Neuronal stem cell (in vitro differentiated cells): ENCODE results near the gene SND1.

Experiments used
- DNase-seq: peaks from one replicate; pipeline ENCODE4 v3.0.0-alpha.2; 2013; ENCODE audit warnings: low spot score
- H2AFZ ChIP-seq: one replicate; pipeline ENCODE4 v1.6.1; 2013; ENCODE audit warnings: mild to moderate bottlenecking, low read length, inconsistent platforms
- H2AK5ac ChIP-seq: 2 replicates; pipeline ENCODE4 v1.6.1; 2013; ENCODE audit warnings: low read depth, mild to moderate bottlenecking, inconsistent platforms, low read length, moderate library complexity, mixed read lengths
- H2BK120ac ChIP-seq: 2 replicates; pipeline ENCODE4 v1.6.1; 2013; ENCODE audit warnings: low read depth, mild to moderate bottlenecking, inconsistent platforms, low read length, moderate library complexity, mixed read lengths
- H2BK12ac ChIP-seq: one replicate; pipeline ENCODE4 v1.6.1; 2013; ENCODE audit warnings: low read length, inconsistent platforms
- H2BK15ac ChIP-seq: 2 replicates; pipeline ENCODE4 v1.6.1; 2013; ENCODE audit warnings: mild to moderate bottlenecking, low read length, inconsistent platforms, mixed read lengths
- H2BK5ac ChIP-seq: one replicate; pipeline ENCODE4 v1.6.1; 2013; ENCODE audit warnings: inconsistent platforms, mild to moderate bottlenecking, low read length, moderate library complexity
- H3K14ac ChIP-seq: one replicate; pipeline ENCODE4 v1.6.1; 2013; ENCODE audit warnings: low read length, inconsistent platforms
- H3K18ac ChIP-seq: 2 replicates; pipeline ENCODE4 v1.6.1; 2013; ENCODE audit warnings: low read length, inconsistent platforms
- H3K23ac ChIP-seq: 2 replicates; pipeline ENCODE4 v1.6.1; 2013; ENCODE audit warnings: low read depth, mild to moderate bottlenecking, mixed read lengths, low read length, inconsistent platforms; ENCODE audit not compliant: poor library complexity
- H3K27ac ChIP-seq: replicated peaks from 3 replicates; pipeline ENCODE4 v1.5.1; 2013; ENCODE audit warnings: low read length, inconsistent platforms
- H3K27me3 ChIP-seq, 3 experiments: 2 replicates each; pipeline ENCODE4 v1.6.1; 2013; ENCODE audit warnings: low read length in 3 of 3, mild to moderate bottlenecking in 2 of 3, inconsistent platforms in 1 of 3, low read depth in 1 of 3, mixed read lengths in 1 of 3, moderate library complexity in 1 of 3; ENCODE audit not compliant: control insufficient read depth in 3 of 3, insufficient read depth in 3 of 3
- H3K36me3 ChIP-seq, 2 donors: replicated peaks in 1 of 2; 2 replicates each; pipeline ENCODE4 v1.6.1; 2013; ENCODE audit warnings: low read length in 2 of 2; ENCODE audit not compliant: control insufficient read depth in 2 of 2, insufficient read depth in 2 of 2
- H3K4ac ChIP-seq: 2 replicates; pipeline ENCODE4 v1.6.1; 2013; ENCODE audit warnings: inconsistent platforms, mild to moderate bottlenecking, low read length, moderate library complexity
- H3K4me1 ChIP-seq, 2 donors: 1 replicate in 1 of 2; 2 replicates in 1 of 2; pipeline ENCODE4 v1.6.1; 2013; ENCODE audit warnings: low read length in 2 of 2, low read depth in 1 of 2; ENCODE audit not compliant: control insufficient read depth in 2 of 2, insufficient read depth in 1 of 2
- H3K4me2 ChIP-seq: one replicate; pipeline ENCODE4 v1.6.1; 2013; ENCODE audit warnings: mild to moderate bottlenecking, low read length, inconsistent platforms; ENCODE audit not compliant: insufficient read depth, poor library complexity, severe bottlenecking
- H3K4me3 ChIP-seq, 2 donors: 2 replicates each; pipeline ENCODE4 v1.5.1; 2013; ENCODE audit warnings: low read length in 2 of 2, mild to moderate bottlenecking in 2 of 2, inconsistent platforms in 1 of 2, moderate library complexity in 1 of 2
- H3K79me1 ChIP-seq: one replicate; pipeline ENCODE4 v1.6.1; 2013; ENCODE audit warnings: low read depth, mild to moderate bottlenecking, inconsistent platforms, low read length, moderate library complexity
- H3K9ac ChIP-seq: one replicate; pipeline ENCODE4 v1.6.1; 2013; ENCODE audit warnings: mild to moderate bottlenecking, low read depth, low read length, inconsistent platforms; ENCODE audit not compliant: poor library complexity
- H3K9me3 ChIP-seq, 2 donors: replicated peaks in 1 of 2; 2 replicates each; pipeline versions ENCODE3 to v1.6.1; 2013; ENCODE audit warnings: low read length in 2 of 2, mild to moderate bottlenecking in 2 of 2, inconsistent platforms in 1 of 2, low read depth in 1 of 2, mixed read lengths in 1 of 2, moderate library complexity in 1 of 2; ENCODE audit not compliant: control insufficient read depth in 2 of 2, insufficient read depth in 1 of 2
- H4K8ac ChIP-seq: one replicate; pipeline ENCODE4 v1.6.1; 2013; ENCODE audit warnings: low read depth, mild to moderate bottlenecking, inconsistent platforms, low read length, moderate library complexity
- H4K91ac ChIP-seq: one replicate; pipeline ENCODE4 v1.6.1; 2013; ENCODE audit warnings: low read length, low read depth, mild to moderate bottlenecking, inconsistent platforms; ENCODE audit not compliant: poor library complexity
- WGBS, 2 donors: extraction: QIAGEN DNeasy Blood & Tissue Kit; methylation state at CpG; one replicate each; pipeline ENCODE4 v1.1.7; 2013; ENCODE audit warnings: missing lambda C conversion rate in 2 of 2, mixed read lengths in 1 of 2; ENCODE audit not compliant: insufficient read length in 2 of 2, insufficient replicate concordance in 1 of 2; ENCODE audit errors: extremely low coverage in 2 of 2; 5-methylcytosine and 5-hydroxymethylcytosine counted together

SND1 gene

DNA sequence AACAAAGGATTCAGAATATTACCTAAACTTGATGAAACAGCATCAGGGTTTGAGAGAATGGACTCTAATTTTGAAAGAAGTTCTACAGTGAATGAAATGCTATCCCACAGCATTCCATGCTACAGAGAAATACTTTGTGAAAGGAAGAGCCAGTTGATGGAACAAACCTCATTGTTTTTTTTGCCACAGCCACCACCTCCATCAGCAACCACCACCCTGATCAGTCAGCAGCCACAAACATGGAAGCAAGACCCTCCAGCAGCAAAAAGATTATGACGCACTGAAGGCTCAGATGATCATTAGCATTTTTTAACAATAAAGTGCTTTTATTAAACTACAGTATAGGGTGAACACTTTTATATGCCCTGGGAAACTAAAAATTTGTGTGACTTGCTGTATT is 280.5 kb downstream of the SND1 start:
- H3K36me3 ChIP-seq, result peaks cover 4 to 32% of the 10 kb centered on the region in 2 donors

DNA sequence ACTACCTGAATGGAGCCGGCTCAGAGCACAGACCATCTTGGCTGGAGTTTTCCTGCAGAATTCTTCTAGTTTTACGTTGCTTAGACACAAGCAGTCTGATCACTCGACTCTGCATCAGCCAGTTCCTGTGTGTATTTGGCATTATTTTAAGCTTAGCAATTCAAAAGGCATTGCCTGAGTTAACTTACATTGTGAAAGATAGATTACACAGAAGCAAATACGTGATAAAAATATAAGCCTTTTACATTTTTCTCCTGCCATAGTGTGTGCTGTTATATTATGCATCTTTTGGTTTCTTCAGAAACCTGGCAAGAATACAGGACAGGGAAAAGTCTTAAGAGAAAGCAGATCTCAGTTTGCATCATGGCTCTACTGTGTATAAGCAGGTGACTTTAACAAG is 281.2 kb downstream of the SND1 start:
- Histone ChIP-seq H3K4me3 (no peak overlapping the region), H3K9me3 (peaks cover 0 to 22% of the 10 kb centered on the region in 2 donors), H3K36me3 (peaks cover 4 to 32% of the 10 kb centered on the region in 2 donors), H3K4me1 (peaks cover 11 to 12% of the 10 kb centered on the region in 2 donors), H3K4ac (no peak overlapping the region), H3K4me2 (no peak overlapping the region), H3K27ac (no peak overlapping the region), H2BK120ac (no peak overlapping the region), H2BK5ac (no peak overlapping the region), H3K23ac (no peak overlapping the region), H4K8ac (no peak overlapping the region), H4K91ac (no peak overlapping the region), H2BK12ac (no peak overlapping the region), H3K27me3 (no peaks in the 10 kb centered on the region), H2AFZ (no peak overlapping the region), H2AK5ac (no peak overlapping the region), H3K9ac (no peak overlapping the region), H3K79me1 (no peaks in the 10 kb centered on the region), H3K14ac (no peak overlapping the region), H3K18ac (no peak overlapping the region), H2BK15ac (no peak overlapping the region)
- DNase-seq, result no peak
- no CpG with 5 or more reads among the region's 4 CpGs for WGBS, 2 donors

More for the DNA sequence above, 280.5 kb downstream of the SND1 start:
- no CpG with 5 or more reads among the region's 1 CpG for WGBS, 2 donors
- H2BK12ac ChIP-seq, result no peak overlapping the region
- no peak overlapping the region for H3K9ac ChIP-seq
- H2BK120ac ChIP-seq, result no peak overlapping the region
- no peak overlapping the region for H3K14ac ChIP-seq
- no peak overlapping the region for H4K8ac ChIP-seq
- no peaks in the 10 kb centered on the region for H3K27me3 ChIP-seq
- H2AFZ ChIP-seq, result no peak overlapping the region
- peaks cover 11 to 12% of the 10 kb centered on the region in 2 donors for H3K4me1 ChIP-seq
- H2BK5ac ChIP-seq, result no peak overlapping the region
- peaks cover 0 to 22% of the 10 kb centered on the region in 2 donors for H3K9me3 ChIP-seq
- H4K91ac ChIP-seq, result no peak overlapping the region
- no peak overlapping the region for H3K4ac ChIP-seq
- H2AK5ac ChIP-seq, result no peak overlapping the region
- H3K4me2 ChIP-seq, result no peak overlapping the region
- no peaks in the 10 kb centered on the region for H3K79me1 ChIP-seq
- no peak for DNase-seq
- H3K18ac ChIP-seq, result no peak overlapping the region
- H2BK15ac ChIP-seq, result no peak overlapping the region
- H3K4me3 ChIP-seq, result no peak overlapping the region
- H3K27ac ChIP-seq, result no peak overlapping the region
- no peak overlapping the region for H3K23ac ChIP-seq

DNA sequence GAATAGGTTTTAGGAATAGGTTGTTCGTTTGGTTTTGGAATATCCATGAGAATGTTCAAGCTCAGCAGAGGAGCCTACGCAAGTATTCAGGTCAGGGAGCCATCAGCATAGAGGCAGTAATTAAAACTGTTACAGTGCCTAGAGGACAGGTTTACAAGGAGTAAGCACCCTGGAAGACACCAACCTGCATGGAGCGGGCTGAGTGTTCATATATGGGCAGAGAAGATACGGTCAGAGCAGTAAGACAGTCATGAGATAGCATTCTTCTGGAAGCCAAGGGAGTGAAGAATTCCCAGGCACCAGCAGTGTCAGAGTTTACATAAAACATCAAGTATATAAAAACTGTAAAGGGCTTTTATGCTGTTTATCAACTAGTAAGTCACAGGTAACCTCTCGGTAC is 282.7 kb downstream of the SND1 start:
- no peak overlapping the region for H3K14ac ChIP-seq
- H2BK12ac ChIP-seq, result no peak overlapping the region
- H3K23ac ChIP-seq, result no peak overlapping the region
- H2BK15ac ChIP-seq, result no peak overlapping the region
- H3K4ac ChIP-seq, result no peak overlapping the region
- no peak overlapping the region for H3K27ac ChIP-seq
- no peak for DNase-seq
- H4K91ac ChIP-seq, result no peak overlapping the region
- H3K36me3 ChIP-seq, result peaks cover 4 to 31% of the 10 kb centered on the region in 2 donors
- WGBS, 2 donors, result no CpG with 5 or more reads among the region's 5 CpGs
- no peak overlapping the region for H3K9ac ChIP-seq
- no peak overlapping the region for H2BK120ac ChIP-seq
- H3K27me3 ChIP-seq, result no peaks in the 10 kb centered on the region
- H3K18ac ChIP-seq, result no peak overlapping the region
- peaks cover 6 to 11% of the 10 kb centered on the region in 2 donors for H3K4me1 ChIP-seq
- no peak overlapping the region for H2BK5ac ChIP-seq
- no peak overlapping the region for H2AK5ac ChIP-seq
- no peak overlapping the region for H4K8ac ChIP-seq
- peaks cover 0 to 22% of the 10 kb centered on the region in 2 donors for H3K9me3 ChIP-seq
- H3K4me3 ChIP-seq, result no peak overlapping the region
- no peaks in the 10 kb centered on the region for H3K79me1 ChIP-seq
- H2AFZ ChIP-seq, result no peak overlapping the region
- H3K4me2 ChIP-seq, result no peak overlapping the region

DNA sequence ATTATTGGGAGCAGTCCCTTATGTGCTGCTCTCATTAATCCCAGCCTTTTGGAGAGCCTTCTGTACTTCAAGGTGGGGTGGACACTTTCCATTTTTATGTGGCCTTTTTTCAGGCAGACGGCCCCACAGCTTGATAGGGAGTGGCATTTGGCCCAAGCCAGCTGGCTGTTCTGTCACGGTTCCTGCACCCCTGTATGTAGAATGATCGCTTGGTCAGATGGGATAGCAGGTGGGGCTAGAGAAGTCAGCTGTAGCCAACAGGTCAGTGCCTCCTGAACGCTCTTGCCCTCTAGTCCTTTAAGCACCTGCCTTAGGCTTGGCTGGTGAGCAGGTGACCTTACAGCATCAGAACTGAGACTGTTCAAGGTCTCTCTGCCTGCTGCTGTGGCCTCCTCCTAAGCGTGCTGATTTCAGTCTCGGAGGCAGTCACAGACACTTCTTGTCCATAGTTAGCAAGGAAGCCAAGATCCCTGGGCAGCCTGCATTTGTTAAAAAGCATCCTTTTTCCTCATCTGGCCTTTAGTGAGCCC is 283.9 kb downstream of the SND1 start:
- peak overlapping the region; percentile 3 for H2BK5ac ChIP-seq
- H3K14ac ChIP-seq, result no peak overlapping the region
- peaks cover 11 to 13% of the 10 kb centered on the region in 2 donors for H3K4me1 ChIP-seq
- H4K91ac ChIP-seq, result no peak overlapping the region
- no peak for DNase-seq
- peak overlapping the region; percentile 9 for H3K9ac ChIP-seq
- no peak overlapping the region for H3K4ac ChIP-seq
- no CpG with 5 or more reads among the region's 6 CpGs for WGBS, 2 donors
- H3K27ac ChIP-seq, result no peak overlapping the region
- H3K23ac ChIP-seq, result peak overlapping the region; percentile 32
- H3K4me2 ChIP-seq, result no peak overlapping the region
- no peak overlapping the region for H2AFZ ChIP-seq
- H3K79me1 ChIP-seq, result no peaks in the 10 kb centered on the region
- H2AK5ac ChIP-seq, result no peak overlapping the region
- peaks cover 0 to 13% of the 10 kb centered on the region in 2 donors for H3K9me3 ChIP-seq
- H3K4me3 ChIP-seq, result peak overlapping the region in 1 of 2 donors; percentile 63
- H3K27me3 ChIP-seq, result no peaks in the 10 kb centered on the region
- H3K18ac ChIP-seq, result no peak overlapping the region
- H4K8ac ChIP-seq, result peak overlapping the region; percentile 90
- H2BK120ac ChIP-seq, result no peak overlapping the region
- H2BK12ac ChIP-seq, result no peak overlapping the region
- H2BK15ac ChIP-seq, result no peak overlapping the region
- peaks cover 0 to 19% of the 10 kb centered on the region in 2 donors for H3K36me3 ChIP-seq
